ENCODE measurements around the gene MYO6. TPM values are rescaled to one million over a fixed set of nuclear protein-coding genes. Genes with fewer than 3 reads are reported as not detected.

Gene MYO6
- total and polyA plus RNA-seq, 2 of the 4 experiments (the other 2 are of a cell fraction) = 6.1 to 6.8 TPM

- H3K23ac ChIP-seq (ENCODE audit: low read depth, low read length) = no peak overlapping the region
- no peak for TF ChIP-seq FOS (IDR thresholded peaks at IDR 0.05; ENCODE audit: low read depth, low read length)
- TF ChIP-seq CTCF (conservative IDR thresholded peaks at IDR 0.05; ENCODE audit: low read depth, low read length) = no peak
- no peak for TF ChIP-seq NFE2L2 (IDR thresholded peaks at IDR 0.05; ENCODE audit: low read depth, low read length)
- TF ChIP-seq POLR2A (IDR thresholded peaks at IDR 0.05; ENCODE audit: low read depth, low read length) = no peak
- TF ChIP-seq ELK1 (IDR thresholded peaks at IDR 0.05; ENCODE audit: borderline replicate concordance, low read depth, low read length) = no peak
- no peak for TF ChIP-seq CHD1 (IDR thresholded peaks at IDR 0.05; ENCODE audit: low read depth, low read length)
- no peak for TF ChIP-seq MAFK (IDR thresholded peaks at IDR 0.05; ENCODE audit: low read depth, low read length)
- TF ChIP-seq RCOR1 (IDR thresholded peaks at IDR 0.05; ENCODE audit: insufficient replicate concordance, low read length) = no peak
- TF ChIP-seq BHLHE40 (IDR thresholded peaks at IDR 0.05; ENCODE audit: low read depth, low read length) = no peak
- no peak for TF ChIP-seq USF2 (IDR thresholded peaks at IDR 0.05; ENCODE audit: low read depth, low read length)
- no peak for TF ChIP-seq CEBPB (IDR thresholded peaks at IDR 0.05; ENCODE audit: low read depth, low read length)
- TF ChIP-seq RAD21 (IDR thresholded peaks at IDR 0.05; ENCODE audit: low read length) = no peak
- TF ChIP-seq RFX5 (IDR thresholded peaks at IDR 0.05; ENCODE audit: low read depth, low read length) = no peak
- TF ChIP-seq MXI1 (IDR thresholded peaks at IDR 0.05; ENCODE audit: borderline replicate concordance, low read depth, low read length) = no peak
- TF ChIP-seq MAZ (IDR thresholded peaks at IDR 0.05; ENCODE audit: borderline replicate concordance, low read depth, low read length) = no peak
- DNase-seq = no peak
- no peaks in the 10 kb centered on the region for H3K79me1 ChIP-seq (ENCODE audit: low read depth in 1 of 2, low read length in 2 of 2)
- in situ Hi-C loops (cut with MboI; ENCODE audit: low sequenced_read_pairs) (no loop called here), intact Hi-C loops (cut with micrococcal nuclease) (no loop called here), dilution Hi-C loops (cut with HindIII; ENCODE audit: low sequenced_read_pairs, unreplicated experiment) (no loop called here)
- H2AK5ac ChIP-seq (ENCODE audit: low read depth, low read length) = no peak overlapping the region
- H3K4ac ChIP-seq (ENCODE audit: low read depth, low read length) = no peak overlapping the region
- H3K9me1 ChIP-seq (ENCODE audit: insufficient read depth, low read length) = no peaks in the 10 kb centered on the region
- no TSS peak for BruUV-seq (replicated peaks)
- H2BK5ac ChIP-seq (ENCODE audit: low read depth, low read length, poor library complexity, severe bottlenecking) = no peak overlapping the region
- no peak overlapping the region for H4K8ac ChIP-seq (ENCODE audit: low read depth in 2 of 2, low read length in 2 of 2)
- H3K4me3 ChIP-seq (ENCODE audit: insufficient read depth, low read depth, low read length) = no peak overlapping the region
- H4K20me1 ChIP-seq (ENCODE audit: insufficient read depth, low read length) = no peaks in the 10 kb centered on the region
- no peak overlapping the region for H3K14ac ChIP-seq (replicated peaks; ENCODE audit: low read depth, low read length)
- H2BK15ac ChIP-seq (ENCODE audit: low read depth, low read length) = no peak overlapping the region
- CTCF ChIA-PET = no interaction called here
- H4K5ac ChIP-seq (ENCODE audit: low read depth, low read length) = no peak overlapping the region
- no peaks in the 10 kb centered on the region for H3K9me3 ChIP-seq (ENCODE audit: control insufficient read depth, insufficient read depth, low read length)
- no peak overlapping the region for H3K18ac ChIP-seq (ENCODE audit: low read depth, low read length)
- no peak overlapping the region for H2BK120ac ChIP-seq (ENCODE audit: low read depth, low read length)
- H3K36me3 ChIP-seq (ENCODE audit: control insufficient read depth, insufficient read depth, low read length) = no peaks in the 10 kb centered on the region
- no peak overlapping the region for H3K56ac ChIP-seq (ENCODE audit: extremely low read depth, insufficient read depth, low read length)
- no peak overlapping the region for H3K27ac ChIP-seq (ENCODE audit: insufficient read depth, low read length)
- H3K4me1 ChIP-seq (ENCODE audit: control insufficient read depth, insufficient read depth, low read length) = no peaks in the 10 kb centered on the region
- 83% methylated on average over 1 of the region's 3 CpGs; no CpG with 5 or more reads in 1 of the 2 experiments for WGBS, 2 experiments (ENCODE audit: extremely low coverage in 2 of 2, insufficient read length in 1 of 2)
- no peak overlapping the region for H3K4me2 ChIP-seq (ENCODE audit: low read depth, low read length)
- no peak overlapping the region for H3K9ac ChIP-seq (ENCODE audit: low read depth, low read length)
- H2AK9ac ChIP-seq (replicated peaks; ENCODE audit: low read depth, low read length, poor library complexity) = no peak overlapping the region
- no peak overlapping the region for H4K91ac ChIP-seq (ENCODE audit: insufficient read depth, low read depth, low read length)
- no peak overlapping the region for H2BK20ac ChIP-seq (ENCODE audit: low read depth, low read length)
- H3K27me3 ChIP-seq (ENCODE audit: control insufficient read depth, insufficient read depth, low read length) = no peaks in the 10 kb centered on the region
- POLR2A ChIA-PET (ENCODE audit: unreplicated experiment) = no interaction called here
- no peak for ATAC-seq (ENCODE audit: low read depth)
- no peak overlapping the region for H2AFZ ChIP-seq (replicated peaks; ENCODE audit: low read length, poor library complexity)
These were observed 147.5 kb downstream of the MYO6 start for GRCh38 chr6:75896526-75896925.

All from IMR-90 (cell line).